Measurements from ENCODE around the gene CHKA.

Gene CHKA

GRCh38 chr11:68013611-68014156 is 107.5 kb downstream of the CHKA start:
- no peak for DNase-seq (ENCODE audit: low read depth)

GRCh38 chr11:68012843-68013610 is 108.2 kb downstream of the CHKA start:
- DNase-seq (ENCODE audit: low read depth) = no peak

DNA sequence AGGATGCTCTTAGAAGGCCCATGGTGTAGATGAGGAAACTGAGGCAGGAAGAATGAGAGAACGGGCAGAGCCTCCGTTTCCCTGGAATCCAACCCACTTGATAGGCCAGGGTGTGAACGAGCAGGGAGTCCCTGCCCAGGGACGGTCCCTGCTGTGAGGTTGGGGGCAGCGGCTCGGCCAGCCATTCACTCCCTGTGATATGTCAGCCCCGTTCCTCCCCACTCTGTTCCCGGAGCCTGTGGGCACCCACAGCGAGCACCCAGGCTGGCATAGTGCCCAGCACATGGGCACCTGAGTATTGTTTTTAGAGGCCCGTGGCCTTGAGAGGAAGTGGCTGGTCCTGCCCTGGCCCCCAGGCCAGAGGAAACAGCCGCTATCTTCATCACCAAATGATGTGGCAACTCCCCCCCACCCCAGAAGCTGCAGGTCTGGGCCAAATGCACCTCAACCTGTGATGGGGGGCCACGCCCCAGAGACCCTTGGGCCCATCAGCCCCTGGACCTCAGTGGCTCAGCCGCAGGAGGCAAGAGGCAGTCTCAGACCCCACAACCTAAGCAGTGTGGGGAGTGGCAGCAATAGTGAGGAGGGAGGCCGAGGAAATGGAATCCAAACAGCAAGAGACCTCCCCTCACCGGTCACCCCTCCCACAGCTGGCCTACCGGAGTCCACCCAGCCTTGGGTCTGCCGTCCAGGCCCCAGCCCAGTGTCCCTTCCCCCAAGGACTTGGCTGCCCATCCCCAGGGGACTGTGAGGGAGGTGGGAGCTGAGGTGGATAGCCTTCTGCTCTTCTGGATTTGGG is 108.9 kb downstream of the CHKA start:
- no peak for DNase-seq (ENCODE audit: low read depth)

DNA sequence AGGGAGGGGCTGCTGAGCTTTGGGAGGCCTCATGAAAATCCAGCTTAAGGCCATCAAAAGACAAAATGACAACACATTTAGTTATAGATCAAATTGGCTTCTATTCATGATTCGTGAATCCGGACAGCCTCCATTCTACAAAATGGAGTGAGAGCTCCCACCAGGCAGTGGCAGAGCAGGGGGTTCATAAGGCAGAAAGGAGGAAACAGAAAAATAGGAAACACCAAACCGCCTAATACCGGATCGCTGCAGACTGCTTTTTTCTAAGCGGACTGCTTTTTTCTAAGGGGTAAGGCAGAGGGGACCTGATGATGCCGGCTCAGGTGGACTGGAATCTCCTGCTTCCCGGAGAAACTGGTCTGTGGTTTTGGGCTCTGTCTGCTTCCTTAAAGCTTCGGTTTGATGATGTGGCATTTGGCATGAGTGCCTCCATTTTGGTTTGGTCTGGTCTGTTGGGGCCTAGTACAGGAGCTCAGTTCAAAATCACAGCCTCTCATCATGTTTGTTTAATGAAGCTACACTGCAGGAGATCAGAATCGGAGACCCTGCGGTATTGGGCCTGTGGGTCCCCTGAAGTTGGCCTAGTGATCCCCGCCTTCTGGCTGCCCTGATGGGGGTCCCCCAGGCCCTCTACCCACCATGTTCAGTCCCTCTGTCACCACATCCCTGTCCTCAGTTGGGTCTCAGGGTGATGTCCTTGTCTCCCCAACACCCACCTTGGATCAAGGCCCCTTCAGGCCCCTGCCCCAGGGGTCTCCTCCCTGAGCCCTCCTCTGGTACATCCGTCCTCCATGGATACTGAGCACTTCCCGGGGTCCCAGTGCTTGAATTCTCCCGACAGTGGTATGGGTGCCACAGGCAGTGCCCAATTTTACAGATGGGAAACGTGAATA is 109.9 kb downstream of the CHKA start:
- no peak for DNase-seq (ENCODE audit: low read depth)

DNA sequence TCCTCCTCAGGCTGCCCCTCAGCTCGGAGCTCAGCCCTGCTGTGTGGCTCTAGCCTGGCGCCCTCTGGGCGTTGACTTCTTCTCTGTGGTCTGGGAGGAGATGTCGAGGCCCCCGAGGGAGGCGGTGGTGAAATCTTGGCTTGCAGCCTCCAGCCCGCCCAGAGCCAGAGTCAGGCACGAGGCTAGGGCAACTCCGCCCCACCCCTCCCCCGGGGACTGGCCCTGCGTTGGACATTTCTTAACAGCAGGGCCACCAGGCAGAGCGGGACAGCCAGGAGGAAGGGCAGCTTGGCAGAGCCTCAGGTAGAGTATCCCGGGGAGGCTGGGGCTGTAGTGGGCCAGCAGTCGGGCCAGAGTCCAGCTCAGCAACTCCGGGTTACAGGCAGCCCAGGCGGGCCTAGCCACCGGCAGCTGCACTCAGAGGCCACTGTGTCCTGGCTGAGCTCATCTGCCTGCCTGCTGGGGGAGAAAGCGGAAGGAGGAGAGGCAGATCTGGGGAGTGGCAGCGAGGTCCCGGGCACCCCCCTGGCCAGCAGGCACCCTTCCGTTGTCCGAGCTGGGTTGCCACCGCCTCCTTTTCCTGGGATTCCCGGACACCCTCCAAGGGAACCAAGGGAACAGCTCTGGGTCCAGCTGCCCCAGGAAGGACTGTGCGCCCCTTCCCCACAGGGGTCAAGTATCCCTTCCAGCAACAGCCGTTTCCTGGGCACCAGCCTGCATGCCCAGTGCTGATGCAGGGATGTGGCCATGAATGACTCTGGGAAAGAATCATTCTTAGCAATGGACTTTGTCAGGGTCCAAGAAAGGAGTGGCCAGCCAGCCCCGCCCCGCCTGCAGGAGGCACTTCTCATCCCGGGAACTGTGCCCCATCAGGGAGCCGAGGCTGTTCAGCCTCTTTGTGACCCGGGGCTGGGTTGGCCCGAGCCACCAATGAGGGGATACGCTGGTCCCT is 110.8 kb downstream of the CHKA start, which contains the start of gene ALDH3B1:
TSS of gene ALDH3B1 (plus strand) at position 238 of the 952 bp plus-strand sequence. CDS start 4,971 bp downstream, outside the sequence.
- DNase-seq (ENCODE audit: low read depth) = no peak

- DNase-seq (ENCODE audit: low read depth) = no peak
Measured at GRCh38 chr11:68009391-68010089, 111.6 kb downstream of the CHKA start.

DNA sequence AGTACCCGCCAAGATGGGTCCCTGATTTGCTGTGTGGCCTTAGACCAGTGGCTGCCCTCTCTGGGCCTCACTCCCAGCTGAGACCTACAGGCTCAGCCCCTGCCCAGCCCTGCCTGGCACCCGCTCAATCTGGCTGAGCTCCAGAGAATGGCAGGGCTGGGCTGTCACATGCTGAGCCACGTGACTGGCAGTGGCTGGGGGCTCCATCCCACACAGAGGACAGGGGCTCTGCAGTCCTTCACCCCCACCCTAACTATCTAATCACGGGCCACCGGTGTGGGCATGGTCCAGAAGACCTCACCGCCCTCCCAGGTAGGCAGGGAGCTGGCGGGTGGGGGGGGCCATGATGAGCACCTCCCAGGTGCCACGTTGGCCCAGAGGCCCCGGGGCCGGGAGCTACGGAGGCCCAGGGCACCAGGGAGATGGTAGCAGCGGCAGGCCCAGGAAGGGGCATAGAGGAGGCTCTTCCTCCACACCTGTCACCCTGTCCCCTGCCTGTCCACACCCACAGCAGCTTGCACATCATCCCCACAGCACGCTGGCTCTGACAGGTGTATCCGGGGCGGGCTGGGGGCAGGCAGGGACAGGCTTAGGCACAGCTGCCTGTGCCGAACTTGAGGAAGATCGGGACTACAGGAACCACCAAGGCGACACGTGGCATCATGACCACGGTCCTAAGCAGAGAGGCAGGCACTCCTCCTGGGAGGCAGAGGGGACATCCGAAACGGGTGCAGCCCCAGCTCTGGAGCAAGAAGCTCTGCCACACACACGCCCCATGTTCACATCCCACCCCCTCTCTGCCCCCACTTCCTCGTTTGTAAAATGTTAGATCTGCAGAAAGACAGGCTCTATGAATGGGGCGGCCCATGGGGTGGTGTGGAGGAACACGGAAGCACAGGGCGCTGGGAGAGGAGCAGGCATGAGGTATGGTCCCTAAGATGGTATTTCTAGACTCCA is 112.5 kb downstream of the CHKA start:
- no peak for DNase-seq (ENCODE audit: low read depth)

GRCh38 chr11:68007498-68008380 is 113.4 kb downstream of the CHKA start:
- no peak for DNase-seq (ENCODE audit: low read depth)

- DNase-seq (ENCODE audit: low read depth) = no peak
Measured at GRCh38 chr11:68006606-68007166, 114.5 kb downstream of the CHKA start.

- no peak for DNase-seq (ENCODE audit: low read depth)
Measured at GRCh38 chr11:68004551-68005335, 116.4 kb downstream of the CHKA start.

DNA sequence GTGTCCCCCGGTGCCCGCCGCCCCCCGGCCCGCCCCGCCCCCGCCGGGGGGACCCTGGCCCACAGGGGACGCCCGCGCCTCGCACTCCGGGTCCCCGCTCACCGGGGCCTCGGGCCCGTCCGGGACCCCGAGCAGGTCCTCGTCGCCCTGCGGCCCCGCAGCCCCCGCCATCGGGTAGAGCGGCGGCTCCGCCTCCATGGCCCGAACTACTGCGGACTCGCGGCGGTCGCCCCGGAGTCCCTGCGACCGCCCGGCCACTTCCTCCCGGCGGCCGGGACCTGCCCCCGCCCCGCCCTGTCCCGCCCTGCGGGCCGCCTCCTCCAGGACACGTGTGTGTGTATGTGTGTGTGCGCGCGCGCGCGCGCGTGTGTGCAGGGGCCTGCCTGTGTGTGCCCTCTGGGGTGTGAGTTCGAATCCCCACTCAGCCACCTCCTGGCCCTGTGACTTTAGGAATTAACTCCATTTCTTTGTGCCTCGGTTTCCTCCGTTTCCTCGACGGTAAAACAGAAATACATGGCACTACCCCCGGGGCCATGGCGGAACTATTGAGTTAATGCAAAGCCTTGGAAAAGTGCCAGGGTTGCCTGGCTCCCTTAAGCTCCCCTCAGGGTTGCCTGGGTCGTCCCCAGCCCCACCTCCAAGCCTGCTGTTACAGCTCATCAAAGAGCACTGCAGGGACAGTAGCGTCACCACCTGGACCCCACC is 117.2 kb downstream of the CHKA start, which contains the start of gene UNC93B1:
TSS of gene UNC93B1 (minus strand) at position 252 of the 705 bp plus-strand sequence. CDS start at position 198, 54 bp downstream.
- peak; percentile 75 for DNase-seq (ENCODE audit: low read depth)

- peak; percentile 31 for DNase-seq (ENCODE audit: low read depth)
Measured at GRCh38 chr11:68002938-68003845, 118.0 kb downstream of the CHKA start.
